Activated T-helper 17 cell treated with anti-CD3 and anti-CD28 coated beads, Interleukin-2, amount 50 U/mL, for 72 hours (primary cell): ENCODE results near the gene MVB12A. TPM values are rescaled to one million over a fixed set of nuclear protein-coding genes. Genes with fewer than 3 reads are reported as not detected.
A peak's percentile ranks its signal among the peaks of the same experiment; 100 is the strongest.

Experiments used
- ATAC-seq: fragments of 150-1000 bp; cut with Tn5 transposase; replicated peaks from 2 replicates; pipeline ENCODE4 v1.10.0; 2021; ENCODE audit warnings: mild to moderate bottlenecking, moderate library complexity
- H3K27ac Mint-ChIP-seq: one replicate; pipeline ENCODE4 v1.8.0; 2022; ENCODE audit warnings: mixed read lengths
- H3K27me3 Mint-ChIP-seq: one replicate; pipeline ENCODE4 v1.8.0; 2022; ENCODE audit warnings: mixed read lengths
- H3K36me3 Mint-ChIP-seq: one replicate; pipeline ENCODE4 v1.8.0; 2022; ENCODE audit warnings: low read depth, mild to moderate bottlenecking, mixed read lengths
- H3K4me1 Mint-ChIP-seq: one replicate; pipeline ENCODE4 v1.8.0; 2022; ENCODE audit warnings: mixed read lengths
- H3K4me3 Mint-ChIP-seq: one replicate; pipeline ENCODE4 v1.8.0; 2022; ENCODE audit warnings: mild to moderate bottlenecking, mixed read lengths
- H3K9me3 Mint-ChIP-seq: one replicate; pipeline ENCODE4 v1.8.0; 2022; ENCODE audit warnings: mixed read lengths
- total RNA-seq, 2 donors: library from RNA; stranded (reverse); gene quantifications; one replicate each; pipeline ENCODE4 v1.2.3, GENCODE V29; 2022

The MVB12A gene
- total RNA-seq, 2 donors from 2014 or later, result 42.6 to 48.9 TPM

DNA sequence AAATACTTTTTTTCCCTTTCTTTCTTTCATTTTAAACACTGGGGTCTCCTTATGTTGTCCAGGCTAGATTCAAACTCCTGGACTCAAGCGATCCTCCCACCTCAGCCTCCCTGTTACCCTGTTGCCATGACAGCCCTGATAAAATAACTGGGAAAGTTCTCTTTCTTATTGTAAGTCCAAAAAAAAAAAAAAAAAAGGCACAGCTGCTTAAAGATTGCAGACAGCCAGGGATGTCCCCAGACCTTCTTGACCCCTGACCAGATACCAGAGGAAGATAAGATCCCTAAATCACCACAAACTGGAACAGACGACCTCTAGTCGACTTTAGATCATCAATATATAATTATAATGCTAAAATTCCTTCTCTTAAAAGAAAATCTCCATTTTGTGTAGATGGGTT is 1.1 kb upstream of the MVB12A start:
- ATAC-seq, result no peak
- Mint-ChIP-seq H3K4me3 (peak overlapping the region; percentile 97), H3K36me3 (peaks cover 43% of the 10 kb centered on the region), H3K9me3 (no peaks in the 10 kb centered on the region), H3K4me1 (peaks cover 5% of the 10 kb centered on the region), H3K27me3 (no peaks in the 10 kb centered on the region), H3K27ac (no peak overlapping the region)

DNA sequence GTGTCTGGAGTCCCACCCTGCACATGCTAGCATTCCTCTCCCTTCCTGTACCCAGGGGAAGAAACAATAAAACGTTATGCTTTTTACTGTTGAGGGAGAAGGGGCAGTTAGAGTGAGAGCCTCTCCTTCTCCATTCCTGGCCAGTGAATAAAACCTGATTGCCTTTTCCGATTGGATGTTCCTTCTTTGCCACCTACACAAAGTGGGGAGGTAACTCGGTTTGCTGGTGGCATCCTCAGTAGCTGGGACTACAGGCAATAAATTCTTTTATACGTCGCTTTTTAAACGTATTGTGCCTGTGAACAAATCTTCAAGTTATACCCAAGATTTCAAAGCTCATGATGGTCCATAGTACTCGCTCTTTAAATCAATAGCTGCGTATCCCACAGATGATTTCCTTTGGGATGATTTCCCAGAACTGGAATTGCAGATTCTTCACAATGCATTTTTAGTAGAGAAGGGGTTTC is 660 bp upstream of the MVB12A start:
- peak overlapping the region; percentile 91 for H3K27ac Mint-ChIP-seq
- no peak for ATAC-seq
- H3K4me1 Mint-ChIP-seq, result peaks cover 5% of the 10 kb centered on the region
- H3K36me3 Mint-ChIP-seq, result peaks cover 38% of the 10 kb centered on the region
- peak overlapping the region; percentile 97 for H3K4me3 Mint-ChIP-seq
- H3K9me3 Mint-ChIP-seq, result no peaks in the 10 kb centered on the region
- H3K27me3 Mint-ChIP-seq, result no peaks in the 10 kb centered on the region

DNA sequence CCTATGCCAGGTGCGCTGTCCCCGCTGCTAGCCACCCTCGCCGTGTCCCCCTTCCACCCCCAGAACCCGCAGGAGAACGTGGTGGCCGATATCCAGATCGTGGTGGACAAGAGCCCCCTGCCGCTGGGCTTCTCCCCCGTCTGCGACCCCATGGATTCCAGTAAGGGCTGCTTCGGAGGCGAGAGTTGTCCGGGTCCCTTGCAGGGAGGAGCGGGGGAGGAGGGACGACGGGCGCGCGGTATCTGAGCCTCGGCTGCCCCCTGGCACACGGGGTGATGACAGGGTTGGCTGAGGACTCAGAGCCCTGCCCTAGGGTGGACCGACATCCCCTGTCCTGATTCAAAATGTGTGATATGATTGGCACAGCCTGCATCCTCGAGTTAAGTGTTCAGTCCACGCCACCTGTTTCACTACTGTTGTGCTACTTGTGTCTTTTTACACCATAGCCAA is 653 bp downstream of the MVB12A start:
- peak overlapping the region; percentile 63 for H3K27ac Mint-ChIP-seq

DNA sequence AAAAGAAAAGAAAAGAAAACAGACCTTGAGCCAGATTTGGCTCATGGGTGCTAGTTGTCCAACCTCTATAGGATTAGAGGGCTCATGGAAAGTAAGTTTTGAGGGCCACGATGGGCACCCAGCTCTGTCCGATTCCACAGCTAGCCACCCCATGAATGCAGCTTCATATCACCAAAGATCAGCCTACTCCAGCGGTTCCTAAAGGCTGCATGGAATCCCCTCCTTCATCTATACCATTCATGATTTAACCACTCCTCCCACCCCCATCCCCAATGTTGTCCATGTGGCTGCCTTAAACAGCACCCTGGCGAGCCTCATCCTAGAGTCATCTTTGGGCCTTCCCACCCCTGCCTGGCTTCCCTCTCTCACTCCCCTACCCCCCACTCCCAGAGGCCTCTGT is 2.1 kb downstream of the MVB12A start:
- Mint-ChIP-seq H3K4me3 (no peak overlapping the region), H3K4me1 (peaks cover 5% of the 10 kb centered on the region), H3K27me3 (no peaks in the 10 kb centered on the region), H3K27ac (no peak overlapping the region), H3K9me3 (no peaks in the 10 kb centered on the region), H3K36me3 (peaks cover 17% of the 10 kb centered on the region)
- ATAC-seq, result no peak

More for the DNA sequence above, 653 bp downstream of the MVB12A start:
- H3K36me3 Mint-ChIP-seq, result peaks cover 25% of the 10 kb centered on the region
- peak overlapping the region; percentile 97 for H3K4me3 Mint-ChIP-seq
- peaks cover 5% of the 10 kb centered on the region for H3K4me1 Mint-ChIP-seq
- peak; percentile 31 for ATAC-seq
- no peaks in the 10 kb centered on the region for H3K27me3 Mint-ChIP-seq
- H3K9me3 Mint-ChIP-seq, result no peaks in the 10 kb centered on the region

DNA sequence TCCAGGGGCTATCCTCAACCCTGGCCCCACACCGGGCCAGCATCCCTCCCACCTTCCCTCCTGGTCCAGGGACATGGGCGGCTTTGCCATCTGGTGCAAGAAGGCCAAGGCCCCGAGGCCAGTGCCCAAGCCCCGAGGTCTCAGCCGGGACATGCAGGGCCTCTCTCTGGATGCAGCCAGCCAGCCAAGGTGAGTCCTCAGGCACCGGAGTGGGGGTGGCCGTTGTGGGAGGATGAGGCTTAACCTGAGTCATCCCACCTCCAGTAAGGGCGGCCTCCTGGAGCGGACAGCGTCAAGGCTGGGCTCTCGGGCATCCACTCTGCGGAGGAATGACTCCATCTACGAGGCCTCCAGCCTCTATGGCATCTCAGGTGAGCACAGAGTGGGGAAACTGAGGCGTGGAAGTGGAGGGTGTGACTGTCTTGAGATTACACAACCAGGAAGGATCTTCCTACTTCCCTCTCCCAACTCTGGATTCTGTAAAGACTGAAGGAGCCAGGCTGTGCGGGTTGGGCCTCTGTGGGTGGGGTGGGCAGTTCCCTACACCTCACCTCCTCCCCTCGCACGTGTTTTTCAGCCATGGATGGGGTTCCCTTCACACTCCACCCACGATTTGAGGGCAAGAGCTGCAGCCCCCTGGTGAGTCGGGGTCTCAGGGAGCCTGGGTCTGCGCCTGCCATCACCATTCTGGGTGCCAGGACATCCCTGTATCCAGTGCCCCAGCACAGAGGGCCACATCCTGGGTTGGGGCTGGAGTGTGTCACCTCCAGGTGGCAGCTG is 3.8 kb downstream of the MVB12A start:
- ATAC-seq, result no peak

DNA sequence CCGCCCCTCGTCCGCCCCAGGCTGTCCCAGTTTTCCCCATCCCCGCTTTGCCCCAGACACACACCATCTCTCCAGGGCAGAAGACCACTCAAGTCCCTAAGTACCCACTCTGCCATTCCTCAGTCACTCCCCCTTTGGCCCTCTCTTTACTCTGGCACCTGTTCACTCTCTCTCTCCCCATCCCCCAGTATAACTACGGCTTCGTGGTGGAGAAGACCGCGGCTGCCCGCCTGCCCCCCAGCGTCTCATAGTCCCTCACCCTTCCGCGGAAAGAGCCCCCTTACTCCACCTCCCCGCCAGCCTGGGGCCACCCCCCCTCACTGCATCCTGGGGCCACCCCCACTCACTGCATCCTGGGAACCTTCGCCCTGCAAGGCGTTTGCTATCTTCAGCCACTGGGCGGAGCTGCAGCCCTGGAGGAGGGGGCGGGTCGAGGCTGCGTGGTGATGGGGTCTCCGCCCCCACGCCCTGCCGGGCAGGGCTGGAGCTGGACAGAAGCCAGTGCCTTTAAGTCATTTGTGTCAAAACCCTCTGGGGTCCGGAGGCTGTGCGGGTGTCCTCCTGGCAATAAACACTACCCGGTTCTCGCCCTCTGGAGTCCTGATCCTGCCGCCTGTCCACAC is 5.0 kb downstream of the MVB12A start:
- H3K4me3 Mint-ChIP-seq, result no peak overlapping the region
- H3K27me3 Mint-ChIP-seq, result no peaks in the 10 kb centered on the region
- peak; percentile 45 for ATAC-seq
- peaks cover 5% of the 10 kb centered on the region for H3K4me1 Mint-ChIP-seq
- no peaks in the 10 kb centered on the region for H3K9me3 Mint-ChIP-seq
- no peak overlapping the region for H3K27ac Mint-ChIP-seq
- H3K36me3 Mint-ChIP-seq, result peaks cover 14% of the 10 kb centered on the region

More for the DNA sequence above, 3.8 kb downstream of the MVB12A start:
- H3K9me3 Mint-ChIP-seq, result no peaks in the 10 kb centered on the region
- no peak overlapping the region for H3K4me3 Mint-ChIP-seq
- H3K36me3 Mint-ChIP-seq, result peaks cover 14% of the 10 kb centered on the region
- H3K27ac Mint-ChIP-seq, result no peak overlapping the region
- peaks cover 5% of the 10 kb centered on the region for H3K4me1 Mint-ChIP-seq
- H3K27me3 Mint-ChIP-seq, result no peaks in the 10 kb centered on the region

DNA sequence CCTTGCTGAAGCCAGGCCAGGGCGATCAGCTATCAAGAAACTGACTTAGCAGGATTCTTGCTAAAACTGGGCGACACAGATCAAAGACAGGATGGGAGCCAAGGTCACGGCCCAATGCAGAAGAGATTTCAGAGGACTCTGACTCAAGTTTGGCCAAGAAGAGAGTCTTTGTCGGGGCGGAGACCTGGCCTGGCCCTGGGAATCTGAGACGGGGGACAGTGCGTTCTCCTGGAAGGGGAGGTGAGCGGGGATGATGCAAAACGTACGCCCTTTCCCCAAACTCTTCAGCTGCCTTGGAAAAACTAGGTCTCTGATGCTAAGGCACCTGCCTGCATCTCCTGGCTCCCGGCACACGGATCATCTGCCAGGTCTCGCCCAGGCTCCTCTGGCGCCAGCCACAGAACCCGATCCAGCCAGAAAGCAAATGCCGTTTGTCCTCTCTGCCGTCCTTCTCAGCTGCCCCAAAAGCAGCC is 9.8 kb downstream of the MVB12A start:
- Mint-ChIP-seq H3K27me3 (no peaks in the 10 kb centered on the region), H3K36me3 (no peaks in the 10 kb centered on the region), H3K9me3 (no peaks in the 10 kb centered on the region), H3K4me3 (no peak overlapping the region), H3K27ac (no peak overlapping the region), H3K4me1 (no peaks in the 10 kb centered on the region)
- ATAC-seq, result no peak

DNA sequence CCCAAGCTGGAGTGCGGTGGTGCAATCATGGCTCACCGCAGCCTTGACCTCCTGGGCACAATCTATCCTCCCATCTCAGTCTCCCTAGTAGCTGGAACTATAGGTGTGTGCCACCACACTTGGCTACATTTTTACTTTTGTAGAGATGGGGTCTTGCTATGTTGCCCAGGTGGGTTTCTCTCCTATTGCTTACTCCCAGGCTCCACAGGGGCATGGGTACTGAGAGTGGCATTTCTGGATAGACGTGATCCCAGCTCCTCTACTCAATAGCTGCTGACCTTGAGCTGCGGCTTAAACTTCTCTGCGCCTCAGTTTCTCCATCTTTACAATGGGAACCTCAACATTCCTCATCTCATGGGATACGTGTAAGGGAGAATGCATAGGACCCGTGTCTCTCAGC is 11.6 kb downstream of the MVB12A start:
- no peak for ATAC-seq

DNA sequence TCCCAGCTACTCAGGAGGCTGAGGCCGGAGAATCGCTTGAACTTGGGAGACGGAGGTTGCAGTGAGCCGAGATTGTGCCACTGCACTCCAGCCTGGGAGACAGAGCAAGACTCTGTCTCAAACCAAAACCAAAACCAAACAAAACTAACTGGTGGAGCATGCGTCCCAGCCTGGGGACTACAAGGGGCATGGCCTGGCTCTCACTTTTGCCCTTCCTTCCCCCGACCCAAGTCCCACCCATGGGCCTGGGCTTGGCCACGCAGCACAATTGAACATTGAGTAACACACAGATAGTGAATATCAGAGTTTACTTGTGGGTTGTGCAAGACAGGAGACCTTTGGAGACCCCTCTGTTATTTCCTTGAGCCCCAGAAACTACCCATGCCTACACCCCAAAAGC is 15.4 kb downstream of the MVB12A start:
- Mint-ChIP-seq H3K27me3 (no peaks in the 10 kb centered on the region), H3K27ac (no peak overlapping the region), H3K4me3 (no peak overlapping the region), H3K4me1 (no peaks in the 10 kb centered on the region), H3K36me3 (no peaks in the 10 kb centered on the region), H3K9me3 (no peaks in the 10 kb centered on the region)
- no peak for ATAC-seq

More for the DNA sequence above, 11.6 kb downstream of the MVB12A start:
- Mint-ChIP-seq H3K4me3 (no peak overlapping the region), H3K27ac (no peak overlapping the region), H3K9me3 (no peaks in the 10 kb centered on the region), H3K36me3 (no peaks in the 10 kb centered on the region), H3K27me3 (no peaks in the 10 kb centered on the region), H3K4me1 (no peaks in the 10 kb centered on the region)

DNA sequence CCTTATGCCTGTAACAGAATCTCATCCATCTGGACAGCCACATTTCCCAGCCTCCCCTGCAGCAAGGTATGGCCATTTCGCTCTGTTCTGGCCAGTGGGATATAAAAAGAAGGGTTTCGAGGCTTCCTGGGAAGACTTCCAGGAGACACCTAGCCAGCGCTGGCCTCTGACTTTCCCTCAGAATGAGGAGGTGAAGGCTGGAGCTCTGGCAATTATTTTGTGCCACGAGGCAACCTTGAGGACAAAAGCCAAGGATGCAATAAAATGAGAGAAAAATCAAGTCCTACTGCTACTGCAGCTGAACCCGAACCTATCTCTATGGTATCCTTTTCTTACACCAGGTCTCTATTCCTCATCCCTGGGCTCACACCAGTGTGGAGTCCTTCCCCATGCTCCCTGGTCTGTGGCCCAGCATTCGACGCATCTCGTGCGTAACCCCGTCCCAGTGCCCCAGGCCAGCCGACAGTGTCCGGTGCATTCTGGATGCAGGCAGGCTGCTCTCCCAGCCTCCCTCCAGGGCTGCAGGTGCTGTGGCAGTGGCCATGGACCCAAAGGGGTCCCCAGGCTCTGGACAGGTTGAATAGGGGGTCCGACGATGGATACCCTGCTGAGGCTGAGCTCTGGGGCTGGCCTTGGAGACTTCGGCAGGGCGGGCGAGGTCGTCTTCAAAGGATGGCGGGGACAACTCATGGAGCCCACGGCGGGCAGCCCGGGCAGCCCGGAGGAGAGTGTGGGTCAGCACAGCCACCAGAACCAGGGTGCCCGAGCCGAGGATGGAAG is 16.4 kb downstream of the MVB12A start:
- Mint-ChIP-seq H3K4me3 (no peak overlapping the region), H3K9me3 (no peaks in the 10 kb centered on the region), H3K27me3 (no peaks in the 10 kb centered on the region), H3K27ac (no peak overlapping the region), H3K4me1 (no peaks in the 10 kb centered on the region), H3K36me3 (no peaks in the 10 kb centered on the region)
- no peak for ATAC-seq

DNA sequence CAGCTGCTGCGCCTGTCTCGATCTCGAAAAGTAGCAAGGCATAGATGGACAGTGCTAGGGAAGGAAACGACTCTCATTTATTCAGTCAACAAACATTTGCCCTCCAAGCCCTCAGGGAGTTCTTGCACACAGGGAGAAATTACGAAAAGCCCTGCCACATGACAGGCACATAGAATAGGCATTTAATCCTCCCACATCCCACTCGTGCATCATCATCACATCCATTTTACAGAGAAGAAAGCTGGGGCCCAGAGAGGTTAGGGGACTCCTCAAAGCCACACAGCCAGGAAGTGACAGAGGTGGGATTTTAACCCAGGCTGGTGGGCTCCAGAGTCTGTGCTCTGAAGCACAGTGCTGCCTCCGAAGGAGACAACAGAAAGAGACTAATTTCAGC is 17.0 kb downstream of the MVB12A start:
- H3K27ac Mint-ChIP-seq, result no peak overlapping the region
- no peaks in the 10 kb centered on the region for H3K9me3 Mint-ChIP-seq
- H3K36me3 Mint-ChIP-seq, result no peaks in the 10 kb centered on the region
- H3K27me3 Mint-ChIP-seq, result no peaks in the 10 kb centered on the region
- no peaks in the 10 kb centered on the region for H3K4me1 Mint-ChIP-seq
- H3K4me3 Mint-ChIP-seq, result no peak overlapping the region
- ATAC-seq, result no peak

DNA sequence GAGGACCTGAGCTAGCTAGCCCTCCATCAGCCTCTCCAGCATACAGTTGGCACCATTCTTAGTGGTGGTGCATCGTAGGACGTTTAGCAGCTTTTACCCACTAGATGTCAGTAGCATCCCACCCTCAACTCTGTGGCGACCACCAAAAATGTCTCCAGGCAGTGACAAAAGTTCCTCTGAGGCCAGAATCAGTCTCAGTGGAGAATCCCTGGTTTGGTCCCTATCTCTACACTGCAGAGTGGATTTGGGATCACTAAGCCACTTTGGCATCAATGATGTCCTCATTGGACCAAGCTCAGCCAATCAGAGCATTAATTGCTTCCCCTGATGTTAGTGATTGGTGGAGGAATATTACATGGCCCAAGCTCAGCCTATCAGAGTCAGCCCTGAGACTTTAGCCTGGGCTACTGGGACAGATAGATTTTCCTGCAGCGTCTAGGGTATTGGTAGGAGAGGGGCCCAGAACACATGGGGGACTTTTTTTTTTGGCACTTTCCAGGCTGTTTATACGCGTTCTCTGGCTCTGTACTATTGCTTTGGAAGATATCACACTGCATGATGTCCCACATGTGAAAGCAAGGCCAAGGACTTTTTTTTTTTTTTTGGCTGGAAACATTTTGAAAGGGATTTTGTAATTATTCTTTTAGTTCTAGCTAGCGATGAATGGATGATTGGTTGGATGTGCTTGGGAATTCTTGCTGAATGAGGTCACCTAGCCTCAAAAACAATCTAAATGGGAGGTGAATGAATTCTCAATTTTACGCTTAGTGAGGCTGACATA is 21.6 kb downstream of the MVB12A start:
- Mint-ChIP-seq H3K4me3 (no peak overlapping the region), H3K36me3 (no peaks in the 10 kb centered on the region), H3K4me1 (no peaks in the 10 kb centered on the region), H3K27me3 (no peaks in the 10 kb centered on the region), H3K27ac (no peak overlapping the region), H3K9me3 (no peaks in the 10 kb centered on the region)
- peak; percentile 66 for ATAC-seq

DNA sequence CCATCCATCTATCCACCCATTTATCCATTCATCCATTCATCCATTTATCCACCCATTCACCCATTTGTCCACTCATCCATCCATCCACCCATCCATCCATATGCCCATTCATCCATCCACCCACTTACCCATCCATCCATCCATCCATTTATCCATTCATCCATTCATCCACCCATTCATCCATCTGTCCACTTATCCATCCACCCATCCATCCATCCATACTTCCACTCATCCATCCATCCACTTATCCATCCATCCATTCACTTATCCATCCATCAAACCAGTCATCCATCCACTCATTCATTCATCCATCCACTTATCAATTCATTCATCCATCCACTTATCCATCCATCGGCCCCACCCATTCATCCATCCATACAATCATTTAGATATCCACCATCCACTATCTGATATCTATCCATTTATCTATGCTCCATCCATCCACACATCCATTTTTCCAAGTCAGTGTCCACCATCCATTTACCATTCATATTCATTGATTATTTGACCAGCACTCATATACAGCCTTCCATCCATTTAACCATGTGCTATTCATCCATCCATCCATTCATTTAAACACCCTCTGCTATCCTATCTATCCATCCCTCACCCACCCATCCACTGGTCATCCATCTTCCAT is 25.8 kb downstream of the MVB12A start:
- no peak for ATAC-seq
- Mint-ChIP-seq H3K4me3 (no peak overlapping the region), H3K9me3 (no peaks in the 10 kb centered on the region), H3K27ac (no peak overlapping the region), H3K36me3 (no peaks in the 10 kb centered on the region), H3K4me1 (peaks cover 6% of the 10 kb centered on the region), H3K27me3 (peaks cover 4% of the 10 kb centered on the region)
